Neural progenitor cell (in vitro differentiated cells): Measurements from ENCODE around the gene RAB6B.

ENCODE experiments used
- EZH2 ChIP-seq: fragments of 200-600 bp; sonication (generic); IDR thresholded peaks from 2 replicates; pipeline ENCODE4 v1.6.1; 2017; ENCODE audit warnings: antibody characterized with exemption, mild to moderate bottlenecking, moderate library complexity
- EZH2phosphoT487 ChIP-seq: fragments of 200-600 bp; sonication (generic); IDR thresholded peaks from 2 replicates; pipeline ENCODE4 v1.6.1; 2017; ENCODE audit warnings: antibody characterized with exemption
- TF ChIP-seq, protein P1 (sequence below): fragments of 200-600 bp; sonication (generic); IDR thresholded peaks from 2 replicates; pipeline ENCODE4 v1.5.1; 2017; ENCODE audit warnings: antibody characterized with exemption, mild to moderate bottlenecking

DNA sequence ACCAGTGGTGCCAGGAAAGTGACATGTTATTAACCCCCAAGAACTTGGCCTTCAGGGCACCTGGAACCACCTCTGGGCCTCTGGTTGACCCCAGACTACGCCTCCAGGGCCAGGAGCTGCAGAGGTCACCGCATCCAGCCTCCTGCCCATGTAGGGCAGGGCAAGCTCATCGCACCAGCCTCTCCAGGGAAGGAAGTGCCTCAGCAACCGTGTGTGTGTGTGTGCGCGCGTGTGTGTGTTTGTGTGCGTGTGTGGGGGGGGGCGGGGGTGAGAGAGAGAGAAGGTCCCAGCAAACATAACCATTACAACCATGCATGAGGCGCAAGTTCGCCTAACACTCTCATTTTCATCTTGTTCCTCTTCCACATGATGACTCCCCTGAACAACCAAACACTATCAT lies 31.8 kb downstream of the RAB6B start:
- TF ChIP-seq, protein P1, sequence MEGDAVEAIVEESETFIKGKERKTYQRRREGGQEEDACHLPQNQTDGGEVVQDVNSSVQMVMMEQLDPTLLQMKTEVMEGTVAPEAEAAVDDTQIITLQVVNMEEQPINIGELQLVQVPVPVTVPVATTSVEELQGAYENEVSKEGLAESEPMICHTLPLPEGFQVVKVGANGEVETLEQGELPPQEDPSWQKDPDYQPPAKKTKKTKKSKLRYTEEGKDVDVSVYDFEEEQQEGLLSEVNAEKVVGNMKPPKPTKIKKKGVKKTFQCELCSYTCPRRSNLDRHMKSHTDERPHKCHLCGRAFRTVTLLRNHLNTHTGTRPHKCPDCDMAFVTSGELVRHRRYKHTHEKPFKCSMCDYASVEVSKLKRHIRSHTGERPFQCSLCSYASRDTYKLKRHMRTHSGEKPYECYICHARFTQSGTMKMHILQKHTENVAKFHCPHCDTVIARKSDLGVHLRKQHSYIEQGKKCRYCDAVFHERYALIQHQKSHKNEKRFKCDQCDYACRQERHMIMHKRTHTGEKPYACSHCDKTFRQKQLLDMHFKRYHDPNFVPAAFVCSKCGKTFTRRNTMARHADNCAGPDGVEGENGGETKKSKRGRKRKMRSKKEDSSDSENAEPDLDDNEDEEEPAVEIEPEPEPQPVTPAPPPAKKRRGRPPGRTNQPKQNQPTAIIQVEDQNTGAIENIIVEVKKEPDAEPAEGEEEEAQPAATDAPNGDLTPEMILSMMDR = no peak
- TF ChIP-seq EZH2 (no peak), EZH2phosphoT487 (no peak)
